GM12873 (cell line): ENCODE results near the gene POC1A.

Source experiments
- TF ChIP-seq, protein P1 (sequence below): IDR thresholded peaks from 2 replicates; pipeline ENCODE4 v1.5.1; 2012; ENCODE audit warnings: low read depth, mild to moderate bottlenecking, moderate library complexity, low read length, control low read depth; ENCODE audit not compliant: insufficient read depth; ENCODE audit errors: missing control alignments

POC1A gene

DNA sequence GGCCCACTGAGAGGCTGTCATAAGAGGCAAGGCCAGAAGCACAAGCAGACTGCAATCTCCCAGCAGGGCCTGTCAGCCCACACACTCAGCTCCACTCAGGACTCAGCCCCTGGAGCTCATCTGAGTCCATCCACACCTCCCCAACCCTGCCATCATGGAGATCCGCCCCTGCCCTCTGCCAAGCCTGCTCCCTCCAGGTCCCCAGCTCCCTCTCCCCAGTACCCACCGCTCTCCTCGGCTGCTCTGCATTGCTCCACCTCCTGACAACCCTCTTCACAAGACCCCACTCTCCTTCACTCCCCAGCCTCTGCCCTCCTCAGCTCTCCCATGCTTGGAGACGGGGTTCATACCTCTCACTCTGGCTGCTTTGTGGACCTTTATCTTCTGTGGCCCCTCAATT is 11.1 kb downstream of the POC1A start:
- TF ChIP-seq, protein P1, sequence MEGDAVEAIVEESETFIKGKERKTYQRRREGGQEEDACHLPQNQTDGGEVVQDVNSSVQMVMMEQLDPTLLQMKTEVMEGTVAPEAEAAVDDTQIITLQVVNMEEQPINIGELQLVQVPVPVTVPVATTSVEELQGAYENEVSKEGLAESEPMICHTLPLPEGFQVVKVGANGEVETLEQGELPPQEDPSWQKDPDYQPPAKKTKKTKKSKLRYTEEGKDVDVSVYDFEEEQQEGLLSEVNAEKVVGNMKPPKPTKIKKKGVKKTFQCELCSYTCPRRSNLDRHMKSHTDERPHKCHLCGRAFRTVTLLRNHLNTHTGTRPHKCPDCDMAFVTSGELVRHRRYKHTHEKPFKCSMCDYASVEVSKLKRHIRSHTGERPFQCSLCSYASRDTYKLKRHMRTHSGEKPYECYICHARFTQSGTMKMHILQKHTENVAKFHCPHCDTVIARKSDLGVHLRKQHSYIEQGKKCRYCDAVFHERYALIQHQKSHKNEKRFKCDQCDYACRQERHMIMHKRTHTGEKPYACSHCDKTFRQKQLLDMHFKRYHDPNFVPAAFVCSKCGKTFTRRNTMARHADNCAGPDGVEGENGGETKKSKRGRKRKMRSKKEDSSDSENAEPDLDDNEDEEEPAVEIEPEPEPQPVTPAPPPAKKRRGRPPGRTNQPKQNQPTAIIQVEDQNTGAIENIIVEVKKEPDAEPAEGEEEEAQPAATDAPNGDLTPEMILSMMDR: no peak

DNA sequence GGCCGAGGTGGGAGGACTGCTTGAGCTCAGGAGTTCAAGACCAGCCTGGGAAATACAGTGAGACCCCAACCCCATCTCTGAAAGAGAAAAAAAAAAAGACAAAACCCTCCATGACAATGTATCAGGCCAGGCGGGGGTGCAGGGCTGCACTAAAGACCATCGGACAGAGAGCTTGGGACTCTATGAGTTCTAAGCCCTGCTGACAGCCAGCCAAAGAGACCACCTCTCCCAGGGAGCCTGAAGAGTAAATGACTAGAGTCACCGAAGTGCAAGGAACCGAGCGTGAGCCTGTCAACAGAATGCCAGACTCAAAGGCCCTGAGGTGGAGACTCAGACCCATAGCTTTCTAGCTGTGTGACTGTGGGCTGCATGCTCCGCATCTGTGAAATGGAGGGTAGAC is 12.5 kb downstream of the POC1A start:
- TF ChIP-seq, protein P1: no peak

DNA sequence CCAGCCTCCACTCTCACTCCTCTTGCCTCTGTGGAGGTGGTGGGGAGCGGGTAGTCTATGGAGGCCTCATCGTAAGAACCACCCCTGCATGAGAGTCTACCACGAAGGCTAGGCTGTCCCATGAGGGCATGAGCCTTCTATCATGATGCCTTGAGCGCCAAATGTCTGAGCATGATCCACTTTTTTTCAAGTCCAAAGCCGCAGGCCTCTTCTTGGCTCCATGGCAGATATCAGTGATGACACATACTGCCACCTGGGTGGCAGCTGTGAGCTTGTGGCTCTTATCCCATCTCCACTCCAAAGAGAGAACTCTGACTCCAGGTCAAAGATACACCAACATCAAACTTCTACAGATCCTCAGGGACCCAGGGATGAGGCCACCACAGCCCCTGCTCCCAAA is 13.5 kb downstream of the POC1A start:
- TF ChIP-seq, protein P1: no peak

DNA sequence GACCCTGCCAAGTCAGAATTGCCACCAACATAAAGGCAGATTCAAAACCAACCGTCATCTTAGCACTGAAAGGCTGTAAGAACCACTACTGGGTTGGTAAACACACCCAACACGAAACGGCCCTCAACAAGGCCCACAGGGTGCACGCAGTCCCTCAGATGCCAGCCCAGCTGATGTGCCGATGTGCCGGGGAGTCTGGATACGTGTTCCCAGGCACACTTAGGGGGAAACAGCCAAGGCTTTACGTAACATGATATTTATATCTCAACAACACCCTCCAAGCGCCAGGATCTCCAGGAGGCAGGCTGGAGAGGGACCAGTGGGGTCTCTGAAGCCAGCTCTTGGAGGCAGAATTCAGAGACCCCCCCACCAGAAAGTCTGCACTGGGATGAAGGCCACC is 14.2 kb downstream of the POC1A start:
- TF ChIP-seq, protein P1: no peak

DNA sequence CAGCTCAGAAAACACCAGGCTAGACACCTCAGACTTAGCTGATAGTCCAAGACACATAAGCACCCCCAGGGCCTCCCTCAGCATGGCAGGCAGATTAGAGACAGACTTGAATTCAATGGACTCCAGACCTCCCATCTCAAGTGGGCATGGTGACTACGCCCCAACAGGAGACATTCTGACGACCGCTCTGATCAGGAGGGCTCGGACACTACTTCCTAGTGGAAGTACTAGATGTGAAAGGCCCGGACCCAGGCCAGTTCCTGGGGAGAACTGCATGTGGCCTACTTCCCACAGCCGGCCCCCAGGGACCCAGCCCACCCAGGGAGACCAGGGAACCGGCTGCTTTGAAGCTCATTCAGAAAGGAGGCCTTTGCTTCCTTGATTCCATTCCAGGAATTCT is 16.9 kb downstream of the POC1A start:
- TF ChIP-seq, protein P1: no peak

DNA sequence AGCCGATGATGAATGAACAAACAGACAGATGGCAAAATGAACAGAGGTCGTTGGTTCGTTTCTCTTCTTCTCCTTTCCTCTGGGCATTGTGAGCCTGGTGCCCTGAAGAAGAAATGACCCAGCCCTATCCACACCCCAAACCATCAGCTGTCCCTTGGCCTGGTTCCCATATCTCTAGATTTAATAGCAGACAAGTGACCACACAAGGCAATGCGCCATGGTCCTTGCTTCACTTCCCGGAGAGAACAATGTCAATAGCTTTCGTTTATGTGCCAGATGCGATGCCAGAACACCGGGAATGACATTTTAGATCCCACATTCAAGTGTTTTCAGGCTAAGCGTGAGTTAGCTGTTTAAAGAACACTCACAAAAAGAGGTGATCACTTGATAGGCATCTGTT is 17.7 kb downstream of the POC1A start:
- TF ChIP-seq, protein P1: no peak

DNA sequence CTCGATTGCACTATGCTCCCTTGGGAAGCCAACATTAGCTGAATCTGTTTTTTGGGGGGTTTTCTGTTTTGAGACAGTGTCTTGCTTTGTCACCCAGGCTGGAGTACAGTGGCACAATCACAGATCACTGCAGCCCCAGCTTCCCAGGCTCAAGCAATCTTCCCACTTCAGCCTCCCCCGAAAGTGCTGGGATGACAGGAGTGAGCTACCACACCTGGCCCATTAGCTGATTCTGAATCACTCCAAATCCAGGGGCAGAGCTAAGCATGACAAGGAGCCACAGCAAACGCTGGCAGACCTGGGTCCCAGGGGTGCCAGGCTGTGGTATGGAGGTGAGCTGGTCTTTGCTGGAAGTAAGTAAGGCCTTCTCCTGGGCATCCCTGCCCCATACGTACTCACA is 18.9 kb downstream of the POC1A start:
- TF ChIP-seq, protein P1: no peak
